Endothelial cell of umbilical vein (primary cell): Measurements from ENCODE around the gene TK2. TPM values are rescaled to one million over a fixed set of nuclear protein-coding genes. Genes with fewer than 3 reads are reported as not detected.

Experiments used
- BruUV-seq: library from RNA; stranded (reverse); fragments of 400-500 nt; replicated peaks from 2 replicates; lab custom pipeline; 2021; lab: Mats Ljungman, UMichigan
- CTCF ChIA-PET: fragments of 300-600, 350-600 bp; sonication (Branson Sonifier 250); formaldehyde crosslinking; loops from one replicate; lab custom pipeline; 2021; ENCODE audit warnings: antibody characterized with exemption, inconsistent platforms; lab: Charles Lee
- POLR2A ChIA-PET: fragments of 300-600, 350-600 bp; sonication (Branson Sonifier 250); formaldehyde crosslinking; loops from one replicate; lab custom pipeline; 2021; ENCODE audit warnings: antibody characterized with exemption, inconsistent platforms; lab: Charles Lee
- DNase-seq: peaks from one replicate; pipeline ENCODE4 v3.0.0-alpha.2; 2011; ENCODE audit warnings: low read depth, low spot score
- FAIRE-seq: peaks from 2 replicates; lab custom pipeline; 2011; peaks lifted over from hg19 to GRCh38; lab: Jason Lieb, UNC
- H2AFZ ChIP-seq: 2 replicates; pipeline ENCODE4 v1.6.0; 2012; ENCODE audit warnings: low read depth, low read length, control low read depth, inconsistent platforms
- H3K27ac ChIP-seq: 2 replicates; pipeline ENCODE4 v1.5.1; 2011; ENCODE audit warnings: low read depth, mild to moderate bottlenecking, control low read depth, low read length, moderate library complexity; ENCODE audit not compliant: insufficient read depth
- H3K27me3 ChIP-seq, 2 experiments: 2 replicates each; pipeline versions ENCODE4 v1.6.0 to v1.6.1; 2011; ENCODE audit warnings: low read length in 2 of 2, mixed read lengths in 1 of 2; ENCODE audit not compliant: control insufficient read depth in 2 of 2, insufficient read depth in 2 of 2
- H3K36me3 ChIP-seq, 2 experiments: 2 replicates in 1 of 2; 3 replicates in 1 of 2; pipeline ENCODE4 v1.5.1; 2011; ENCODE audit warnings: low read length in 2 of 2, mild to moderate bottlenecking in 1 of 2, moderate library complexity in 1 of 2; ENCODE audit not compliant: control insufficient read depth in 2 of 2, insufficient read depth in 2 of 2; ENCODE audit errors: extremely low read depth in 1 of 2
- H3K4me1 ChIP-seq: 3 replicates; pipeline ENCODE4 v1.5.1; 2011; ENCODE audit warnings: mild to moderate bottlenecking, low read length; ENCODE audit not compliant: control insufficient read depth, insufficient read depth; ENCODE audit errors: extremely low read depth
- H3K4me2 ChIP-seq: 2 replicates; pipeline ENCODE4 v1.6.1; 2011; ENCODE audit warnings: low read length, control low read depth, mixed read lengths; ENCODE audit not compliant: insufficient read depth
- H3K4me3 ChIP-seq, 3 experiments: fragments of 200-600 bp in 1 of 3; sonication (generic), shearing (Covaris generic) in 1 of 3; replicated peaks in 1 of 3; 2 replicates each; pipeline ENCODE4 v1.5.1; 2011 to 2016; ENCODE audit warnings: control low read depth in 3 of 3, low read length in 3 of 3, mild to moderate bottlenecking in 2 of 3, inconsistent platforms in 1 of 3, low read depth in 1 of 3, moderate library complexity in 1 of 3; ENCODE audit not compliant: insufficient read depth in 1 of 3
- H3K79me2 ChIP-seq: 2 replicates; pipeline ENCODE4 v1.6.0; 2012; ENCODE audit warnings: low read length, inconsistent platforms; ENCODE audit not compliant: control insufficient read depth, insufficient read depth
- H3K9ac ChIP-seq: replicated peaks from 2 replicates; pipeline ENCODE3; 2011; ENCODE audit warnings: low read length, control low read depth; ENCODE audit not compliant: insufficient read depth; ENCODE audit errors: extremely low read depth
- H3K9me1 ChIP-seq: replicated peaks from 3 replicates; pipeline ENCODE4 v1.6.0; 2011; ENCODE audit warnings: mild to moderate bottlenecking, low read length; ENCODE audit not compliant: control insufficient read depth, insufficient read depth; ENCODE audit errors: extremely low read depth
- H3K9me3 ChIP-seq: replicated peaks from 2 replicates; pipeline ENCODE4 v1.5.1; 2012; ENCODE audit warnings: low read length, inconsistent platforms; ENCODE audit not compliant: control insufficient read depth, insufficient read depth
- H4K20me1 ChIP-seq: replicated peaks from 2 replicates; pipeline ENCODE3; 2011; ENCODE audit warnings: mild to moderate bottlenecking, low read length; ENCODE audit not compliant: control insufficient read depth, insufficient read depth; ENCODE audit errors: extremely low read depth
- CTCF ChIP-seq, 2 donors: IDR thresholded peaks; 1 replicate in 1 of 2; 2 replicates in 1 of 2; pipeline ENCODE4 v1.5.1; 2011; ENCODE audit warnings: low read length in 2 of 2, mild to moderate bottlenecking in 2 of 2, moderate library complexity in 2 of 2, control low read depth in 1 of 2, inconsistent platforms in 1 of 2, low read depth in 1 of 2; ENCODE audit not compliant: insufficient read depth in 1 of 2; ENCODE audit errors: extremely low read depth in 1 of 2
- EZH2 ChIP-seq: IDR thresholded peaks from 2 replicates; pipeline ENCODE4 v1.6.1; 2012; ENCODE audit warnings: borderline replicate concordance, low read depth, mild to moderate bottlenecking, moderate library complexity, low read length, inconsistent platforms; ENCODE audit not compliant: severe bottlenecking
- FOS ChIP-seq: IDR thresholded peaks from 2 replicates; pipeline ENCODE4 v1.6.1; 2011; ENCODE audit warnings: mild to moderate bottlenecking, low read length, moderate library complexity, borderline replicate concordance; ENCODE audit not compliant: insufficient read depth
- GATA2 ChIP-seq: IDR thresholded peaks from 2 replicates; pipeline ENCODE4 v1.7.0; 2011; ENCODE audit warnings: low read depth, mild to moderate bottlenecking, moderate library complexity, mixed read lengths, low read length; ENCODE audit not compliant: insufficient read length, insufficient read depth
- JUN ChIP-seq: IDR thresholded peaks from 2 replicates; pipeline ENCODE4 v1.6.1; 2011; ENCODE audit warnings: borderline replicate concordance, low read depth; ENCODE audit not compliant: insufficient read length, insufficient read depth
- MAX ChIP-seq: IDR thresholded peaks from 2 replicates; pipeline ENCODE4 v1.6.1; 2011; ENCODE audit not compliant: insufficient read depth, insufficient read length
- MYC ChIP-seq: IDR thresholded peaks from one replicate; pipeline ENCODE4 v1.6.1; 2011; ENCODE audit warnings: mild to moderate bottlenecking, low read depth, low read length
- POLR2A ChIP-seq: IDR thresholded peaks from 2 replicates; pipeline ENCODE4 v1.6.1; 2012; ENCODE audit warnings: low read depth, mild to moderate bottlenecking, control low read depth, low read length
- POLR2AphosphoS5 ChIP-seq: IDR thresholded peaks from 2 replicates; pipeline ENCODE4 v1.6.1; 2012; ENCODE audit warnings: low read depth, mild to moderate bottlenecking, control low read depth, low read length, moderate library complexity; ENCODE audit not compliant: insufficient read depth
- dilution Hi-C: fragments of 300-500 bp; cut with MboI; formaldehyde crosslinking; loops from one replicate; pipeline ENCODE4 v1.15.0; 2019; ENCODE audit warnings: low sequenced_read_pairs; ENCODE audit not compliant: extremely low pct_ligation_motif_present
- intact Hi-C: fragments of 100-400 bp; cut with micrococcal nuclease; formaldehyde crosslinking; loops from one replicate; pipeline ENCODE4 v1.10.0; 2022
- polyA plus RNA-seq, 4 experiments: library from polyadenylated mRNA; depleted of rRNA in 3 of 4; stranded (reverse) in 3 of 4; unstranded in 1 of 4; fragments of >200 nt; gene quantifications; 2 replicates each; pipeline versions ENCODE4 v1.2.1 to v1.2.3, GENCODE V29; 2011 to 2012; ENCODE audit warnings: missing spikeins in 1 of 4
- total RNA-seq: library from RNA; stranded (reverse); gene quantifications from 2 replicates; pipeline ENCODE4 v1.2.3, GENCODE V29; 2021

The TK2 gene
- total and polyA plus RNA-seq, 2 donors (not counting 3 experiments of a cell fraction or from before 2014, with no cell fraction given): 12.1 to 25.2 TPM

- Histone ChIP-seq H3K4me3 (no peak overlapping the region), H3K79me2 (no peaks in the 10 kb centered on the region), H3K27ac (peak overlapping the region; percentile 97), H2AFZ (no peak overlapping the region), H3K9ac (peak overlapping the region; percentile 69), H3K27me3 (no peaks in the 10 kb centered on the region), H3K9me3 (no peaks in the 10 kb centered on the region), H4K20me1 (no peaks in the 10 kb centered on the region), H3K4me1 (peaks cover 80% of the 10 kb centered on the region), H3K9me1 (no peaks in the 10 kb centered on the region), H3K4me2 (peak overlapping the region; percentile 39), H3K36me3 (no peaks in the 10 kb centered on the region)
- intact Hi-C loops (loop anchor here (2.0 to 5.0 kb wide), 3 partner anchors 50 to 159 kb away; partner anchors contain the start of gene CMTM1), dilution Hi-C loops (no loop called here)
- POLR2A ChIA-PET: interaction anchor here (0.9 kb wide), 1 partner anchor 149 kb away, joined by 4 read pairs; no protein-coding TSS in a partner anchor
- CTCF ChIA-PET: interaction anchor here (1.0 to 1.3 kb wide), 4 partner anchors 10 to 111 kb away, joined by 3 to 5 read pairs (median 3); partner anchors contain the start of gene CMTM3
- DNase-seq: peak; percentile 35
- no peak for FAIRE-seq
- TF ChIP-seq CTCF (IDR thresholded peaks at IDR 0.05; ENCODE audit: extremely low read depth in 1 of 2, insufficient read depth in 1 of 2, low read depth in 1 of 2, low read length in 2 of 2) (no peak), POLR2AphosphoS5 (no peak), JUN (no peak), FOS (no peak), GATA2 (no peak), EZH2 (no peak), POLR2A (no peak), MYC (no peak), MAX (no peak)
- BruUV-seq: no TSS peak
Observed at GRCh38 chr16:66517586-66518263, 32.2 kb downstream of the TK2 start.
